KMS-11 (cell line): ENCODE data around the gene ZSWIM7.

Experiments used
- H2AFZ ChIP-seq: fragments of 200-600 bp; sonication (generic); 2 replicates; pipeline ENCODE4 v1.6.1; 2016; ENCODE audit warnings: antibody characterized with exemption, mixed run types, low read depth
- H3K27ac ChIP-seq: fragments of 200-600 bp; sonication (generic); 2 replicates; pipeline ENCODE4 v1.6.1; 2016; ENCODE audit warnings: mild to moderate bottlenecking, mixed run types
- H3K27me3 ChIP-seq: fragments of 200-600 bp; sonication (generic); 2 replicates; pipeline ENCODE4 v1.6.1; 2017; ENCODE audit warnings: mild to moderate bottlenecking, low read depth, mixed run types, moderate library complexity; ENCODE audit not compliant: insufficient read depth
- H3K36me3 ChIP-seq: fragments of 200-600 bp; sonication (generic); 2 replicates; pipeline ENCODE4 v1.6.1; 2017; ENCODE audit warnings: mild to moderate bottlenecking, mixed run types; ENCODE audit not compliant: insufficient read depth
- H3K4me1 ChIP-seq: fragments of 200-600 bp; sonication (generic); 2 replicates; pipeline ENCODE4 v1.6.1; 2016; ENCODE audit warnings: mild to moderate bottlenecking, low read depth, mixed run types; ENCODE audit not compliant: poor library complexity, severe bottlenecking
- H3K4me2 ChIP-seq: fragments of 200-600 bp; sonication (generic); 2 replicates; pipeline ENCODE4 v1.7.0; 2016; ENCODE audit warnings: mild to moderate bottlenecking, mixed run types
- H3K4me3 ChIP-seq: fragments of 200-600 bp; sonication (generic); IDR thresholded peaks from 2 replicates; pipeline ENCODE4 v1.6.1; 2017; ENCODE audit warnings: low read depth, low read length, mixed read lengths; ENCODE audit not compliant: insufficient read depth
- H3K79me2 ChIP-seq: fragments of 200-600 bp; sonication (generic); 2 replicates; pipeline ENCODE4 v1.6.1; 2016; ENCODE audit warnings: low read depth, mixed run types; ENCODE audit not compliant: insufficient read depth
- H3K9ac ChIP-seq: fragments of 200-600 bp; sonication (generic); 2 replicates; pipeline ENCODE4 v1.6.1; 2016; ENCODE audit warnings: mild to moderate bottlenecking, mixed run types
- H4K20me1 ChIP-seq: fragments of 200-600 bp; sonication (generic); 2 replicates; pipeline ENCODE4 v1.6.1; 2016; ENCODE audit warnings: mild to moderate bottlenecking, mixed run types; ENCODE audit not compliant: insufficient read depth
- TF ChIP-seq, protein P1 (sequence below): fragments of 200-600 bp; sonication (generic); conservative IDR thresholded peaks from 2 replicates; pipeline ENCODE4 v1.6.1; 2017; ENCODE audit warnings: low read depth, mild to moderate bottlenecking, antibody characterized with exemption, low read length, moderate library complexity, mixed read lengths

Gene ZSWIM7

DNA sequence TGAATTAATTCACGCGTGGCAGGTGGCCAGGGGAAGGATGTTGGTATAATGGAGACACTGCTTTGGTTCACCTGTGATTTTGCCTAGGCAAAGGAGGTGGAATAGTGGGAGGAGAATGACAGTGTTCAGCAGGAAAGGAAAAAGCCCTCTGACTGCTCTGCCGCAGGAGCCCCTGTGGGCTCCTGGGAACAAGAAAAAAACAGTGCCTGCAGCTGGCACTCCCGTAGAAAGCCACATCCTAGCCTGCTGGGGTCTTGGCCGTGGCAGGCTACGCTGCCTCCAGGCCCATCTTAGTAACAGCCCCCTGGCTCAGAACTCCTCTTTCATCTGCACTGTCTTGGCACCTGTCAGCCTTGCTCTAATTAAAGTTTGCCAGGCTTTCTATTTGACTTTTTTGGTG, 34.0 kb downstream of the ZSWIM7 start:
- Histone ChIP-seq H3K27ac (no peak overlapping the region), H4K20me1 (no peaks in the 10 kb centered on the region), H3K36me3 (no peaks in the 10 kb centered on the region), H3K4me3 (no peak overlapping the region), H3K4me1 (no peaks in the 10 kb centered on the region), H3K4me2 (no peak overlapping the region), H3K9ac (no peak overlapping the region), H2AFZ (no peak overlapping the region), H3K27me3 (no peaks in the 10 kb centered on the region), H3K79me2 (no peaks in the 10 kb centered on the region)
- TF ChIP-seq, protein P1, sequence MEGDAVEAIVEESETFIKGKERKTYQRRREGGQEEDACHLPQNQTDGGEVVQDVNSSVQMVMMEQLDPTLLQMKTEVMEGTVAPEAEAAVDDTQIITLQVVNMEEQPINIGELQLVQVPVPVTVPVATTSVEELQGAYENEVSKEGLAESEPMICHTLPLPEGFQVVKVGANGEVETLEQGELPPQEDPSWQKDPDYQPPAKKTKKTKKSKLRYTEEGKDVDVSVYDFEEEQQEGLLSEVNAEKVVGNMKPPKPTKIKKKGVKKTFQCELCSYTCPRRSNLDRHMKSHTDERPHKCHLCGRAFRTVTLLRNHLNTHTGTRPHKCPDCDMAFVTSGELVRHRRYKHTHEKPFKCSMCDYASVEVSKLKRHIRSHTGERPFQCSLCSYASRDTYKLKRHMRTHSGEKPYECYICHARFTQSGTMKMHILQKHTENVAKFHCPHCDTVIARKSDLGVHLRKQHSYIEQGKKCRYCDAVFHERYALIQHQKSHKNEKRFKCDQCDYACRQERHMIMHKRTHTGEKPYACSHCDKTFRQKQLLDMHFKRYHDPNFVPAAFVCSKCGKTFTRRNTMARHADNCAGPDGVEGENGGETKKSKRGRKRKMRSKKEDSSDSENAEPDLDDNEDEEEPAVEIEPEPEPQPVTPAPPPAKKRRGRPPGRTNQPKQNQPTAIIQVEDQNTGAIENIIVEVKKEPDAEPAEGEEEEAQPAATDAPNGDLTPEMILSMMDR, result no peak

DNA sequence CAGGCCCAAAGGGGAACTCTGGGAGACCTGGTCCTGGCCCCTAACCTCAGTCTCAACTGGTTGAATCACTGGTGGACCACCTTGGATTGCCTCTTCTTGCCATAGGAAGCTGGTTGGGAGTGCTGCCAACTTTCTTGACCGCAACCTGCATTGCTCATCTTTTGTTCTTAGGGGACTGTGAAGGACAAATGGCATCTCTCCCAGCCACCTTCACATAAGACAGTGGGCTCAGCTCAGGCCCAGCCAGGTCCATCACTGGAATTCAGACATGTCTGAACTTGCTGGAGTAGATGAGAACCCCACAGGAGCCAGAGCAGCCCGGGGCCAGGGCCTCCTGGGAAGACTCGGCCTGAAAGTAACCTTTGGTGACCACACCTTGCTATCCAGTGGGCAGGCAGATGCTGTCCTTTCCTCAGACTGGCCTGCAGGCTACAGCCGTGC, 35.8 kb downstream of the ZSWIM7 start:
- Histone ChIP-seq H3K4me3 (no peak overlapping the region), H3K4me1 (peaks cover 6% of the 10 kb centered on the region), H3K9ac (no peak overlapping the region), H2AFZ (no peak overlapping the region), H3K27ac (no peak overlapping the region), H3K79me2 (no peaks in the 10 kb centered on the region), H3K4me2 (no peak overlapping the region), H3K27me3 (no peaks in the 10 kb centered on the region), H4K20me1 (no peaks in the 10 kb centered on the region), H3K36me3 (no peaks in the 10 kb centered on the region)
- TF ChIP-seq, protein P1, result no peak

DNA sequence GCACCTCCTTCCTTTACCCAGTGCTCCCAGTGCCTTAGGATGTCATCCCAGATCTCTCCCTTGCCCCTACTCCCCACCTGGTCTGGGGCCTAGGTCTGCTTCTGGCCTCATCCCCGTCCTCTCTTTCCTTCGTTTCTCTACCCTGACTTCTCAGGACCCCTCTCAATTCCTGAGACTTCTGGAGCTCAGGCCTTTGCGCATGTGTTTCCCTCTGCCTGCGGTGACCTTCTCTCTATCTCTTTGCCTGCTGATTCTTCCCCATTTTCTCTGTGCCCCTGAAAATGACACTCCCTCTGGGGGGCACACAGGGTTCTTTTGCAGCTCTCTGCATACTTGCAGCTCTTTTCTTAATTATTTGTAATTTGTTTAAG, 41.0 kb downstream of the ZSWIM7 start:
- TF ChIP-seq, protein P1, result no peak
- Histone ChIP-seq H3K36me3 (no peaks in the 10 kb centered on the region), H2AFZ (no peak overlapping the region), H3K27me3 (no peaks in the 10 kb centered on the region), H3K27ac (peak overlapping the region; percentile 79), H3K79me2 (no peaks in the 10 kb centered on the region), H3K4me3 (no peak overlapping the region), H3K9ac (peak overlapping the region; percentile 25; the same call in 1 of the 2 replicates), H4K20me1 (no peaks in the 10 kb centered on the region), H3K4me2 (no peak overlapping the region; the same call in 1 of the 2 replicates), H3K4me1 (peaks cover 11% of the 10 kb centered on the region)

DNA sequence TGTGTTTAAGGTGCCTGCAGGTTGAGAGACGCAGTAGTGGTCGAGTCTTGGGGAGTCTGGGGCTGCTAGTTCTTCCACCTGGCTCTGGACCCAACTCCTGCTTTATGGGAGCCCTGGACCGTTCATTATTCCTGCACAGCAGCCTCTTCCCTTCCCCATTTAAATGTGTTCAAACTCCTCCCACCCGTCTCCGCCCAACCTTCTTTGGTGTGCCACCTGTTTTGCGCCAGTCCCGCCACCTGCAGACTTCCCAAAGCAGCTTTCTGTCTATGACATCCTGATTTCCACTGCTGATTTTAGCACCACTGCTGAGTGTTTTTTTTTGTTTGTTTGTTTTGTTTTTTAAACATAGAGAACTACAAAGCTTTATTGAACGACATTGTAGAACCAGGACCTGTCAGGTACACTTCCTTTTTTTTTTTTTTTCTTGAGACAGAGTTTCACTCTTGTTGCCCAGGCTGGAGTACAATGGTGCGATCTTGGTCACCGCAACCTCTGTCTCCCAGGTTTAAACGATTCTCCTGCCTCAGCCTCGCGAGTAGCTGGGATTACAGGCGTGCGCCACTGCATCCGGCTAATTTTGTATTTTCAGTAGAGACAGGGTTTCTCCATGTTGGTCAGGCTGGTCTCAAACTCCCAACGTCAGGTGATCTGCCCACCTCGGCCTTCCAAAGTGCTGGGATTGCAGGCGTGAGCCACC, 41.7 kb downstream of the ZSWIM7 start:
- Histone ChIP-seq H2AFZ (no peak overlapping the region), H4K20me1 (no peaks in the 10 kb centered on the region), H3K4me1 (peaks cover 11% of the 10 kb centered on the region), H3K27me3 (no peaks in the 10 kb centered on the region), H3K79me2 (no peaks in the 10 kb centered on the region), H3K27ac (no peak overlapping the region; the same call in 1 of the 2 replicates), H3K4me3 (no peak overlapping the region), H3K9ac (no peak overlapping the region), H3K4me2 (no peak overlapping the region), H3K36me3 (no peaks in the 10 kb centered on the region)
- TF ChIP-seq, protein P1, result no peak
